ENCODE data around the gene PLXND1. TPM values are rescaled to one million over a fixed set of nuclear protein-coding genes. Genes with fewer than 3 reads are reported as not detected.

The PLXND1 gene
- total RNA-seq, 1 experiment from 2014 or later, result 47.3 TPM

DNA sequence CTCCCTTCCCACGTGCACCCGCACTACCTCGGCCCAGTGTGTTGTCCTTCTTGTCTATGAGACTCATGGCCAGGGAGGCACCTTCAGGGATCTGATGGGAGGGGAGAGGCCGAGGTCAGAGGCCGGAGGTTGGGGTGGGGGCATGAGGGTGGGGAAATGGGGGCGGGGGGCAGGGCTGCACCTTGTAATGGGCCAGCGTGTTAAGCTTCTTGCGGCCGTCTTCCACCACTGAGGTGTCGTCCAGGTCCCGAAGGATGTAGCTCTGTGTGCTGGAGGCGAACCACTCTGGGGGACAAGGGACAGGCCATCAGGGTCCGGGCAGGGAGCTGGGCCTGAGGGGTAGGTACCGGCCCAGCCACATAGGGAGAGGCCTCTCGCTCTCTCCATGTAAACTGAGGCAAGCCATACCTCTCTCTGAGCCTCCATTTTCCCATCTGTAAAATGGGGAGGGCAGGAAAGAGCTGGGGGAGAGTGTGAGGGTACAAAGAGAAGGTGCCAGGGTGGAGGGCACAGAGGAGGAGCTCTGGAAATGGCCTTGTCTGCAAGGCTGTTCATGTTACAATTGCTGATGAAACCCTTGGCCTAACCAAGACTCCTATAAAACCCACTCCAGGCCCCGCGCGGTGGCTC, 44.7 kb downstream of the PLXND1 start:
- Histone ChIP-seq H3K9ac (ENCODE audit: low read length) (no peak overlapping the region), H3K79me2 (ENCODE audit: insufficient read depth, low read length) (no peaks in the 10 kb centered on the region), H3K4me1 (ENCODE audit: control insufficient read depth in 1 of 2, insufficient read depth in 2 of 2, low read length in 2 of 2) (no peaks in the 10 kb centered on the region), H3K9me2 (ENCODE audit: insufficient read depth) (no peaks in the 10 kb centered on the region), H3K4me2 (ENCODE audit: low read length) (no peak overlapping the region), H3K9me3 (ENCODE audit: control insufficient read depth in 1 of 2, insufficient read depth in 1 of 2, low read depth in 1 of 2, low read length in 2 of 2) (no peaks in the 10 kb centered on the region), H3K27me3 (ENCODE audit: insufficient read depth, low read length) (no peaks in the 10 kb centered on the region), H2AFZ (ENCODE audit: low read depth, low read length, poor library complexity, severe bottlenecking) (no peak overlapping the region), H3K27ac (ENCODE audit: low read depth, low read length) (no peak overlapping the region), H3K4me3 (replicated peaks in 1 of 2; ENCODE audit: low read depth in 1 of 2, low read length in 2 of 2) (no peak overlapping the region), H4K20me1 (ENCODE audit: insufficient read depth) (no peaks in the 10 kb centered on the region), H3K36me3 (ENCODE audit: control insufficient read depth in 1 of 2, insufficient read depth in 2 of 2, low read length in 2 of 2) (no peaks in the 10 kb centered on the region; a peak in 1 of 4 replicates)
- ChIA-PET POLR2A (no interaction called here), RAD21 (ENCODE audit: low non-redundant PET in 1 of 2, low total read pairs in 2 of 2, uncharacterized antibody in 2 of 2, unreplicated experiment in 2 of 2) (no interaction called here), CTCF (no interaction called here)
- no peak for TF ChIP-seq CEBPB (IDR thresholded peaks at IDR 0.05; ENCODE audit: low read depth)
- TF ChIP-seq, protein P1, sequence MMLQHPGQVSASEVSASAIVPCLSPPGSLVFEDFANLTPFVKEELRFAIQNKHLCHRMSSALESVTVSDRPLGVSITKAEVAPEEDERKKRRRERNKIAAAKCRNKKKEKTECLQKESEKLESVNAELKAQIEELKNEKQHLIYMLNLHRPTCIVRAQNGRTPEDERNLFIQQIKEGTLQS (IDR thresholded peaks at IDR 0.05), result no peak
- TF ChIP-seq, protein P2, sequence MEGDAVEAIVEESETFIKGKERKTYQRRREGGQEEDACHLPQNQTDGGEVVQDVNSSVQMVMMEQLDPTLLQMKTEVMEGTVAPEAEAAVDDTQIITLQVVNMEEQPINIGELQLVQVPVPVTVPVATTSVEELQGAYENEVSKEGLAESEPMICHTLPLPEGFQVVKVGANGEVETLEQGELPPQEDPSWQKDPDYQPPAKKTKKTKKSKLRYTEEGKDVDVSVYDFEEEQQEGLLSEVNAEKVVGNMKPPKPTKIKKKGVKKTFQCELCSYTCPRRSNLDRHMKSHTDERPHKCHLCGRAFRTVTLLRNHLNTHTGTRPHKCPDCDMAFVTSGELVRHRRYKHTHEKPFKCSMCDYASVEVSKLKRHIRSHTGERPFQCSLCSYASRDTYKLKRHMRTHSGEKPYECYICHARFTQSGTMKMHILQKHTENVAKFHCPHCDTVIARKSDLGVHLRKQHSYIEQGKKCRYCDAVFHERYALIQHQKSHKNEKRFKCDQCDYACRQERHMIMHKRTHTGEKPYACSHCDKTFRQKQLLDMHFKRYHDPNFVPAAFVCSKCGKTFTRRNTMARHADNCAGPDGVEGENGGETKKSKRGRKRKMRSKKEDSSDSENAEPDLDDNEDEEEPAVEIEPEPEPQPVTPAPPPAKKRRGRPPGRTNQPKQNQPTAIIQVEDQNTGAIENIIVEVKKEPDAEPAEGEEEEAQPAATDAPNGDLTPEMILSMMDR (IDR thresholded peaks at IDR 0.05 in 2 of 3, conservative IDR thresholded peaks at IDR 0.05 in 1 of 3; ENCODE audit: borderline replicate concordance in 1 of 3, insufficient read depth in 1 of 3, low read depth in 2 of 3, low read length in 2 of 3), result no peak
- DNase-seq (ENCODE audit: low read depth, low spot score) (no peak), ATAC-seq (no peak)
- BruUV-seq (replicated peaks), result no TSS peak
- intact Hi-C loops (cut with micrococcal nuclease), result no loop called here

DNA sequence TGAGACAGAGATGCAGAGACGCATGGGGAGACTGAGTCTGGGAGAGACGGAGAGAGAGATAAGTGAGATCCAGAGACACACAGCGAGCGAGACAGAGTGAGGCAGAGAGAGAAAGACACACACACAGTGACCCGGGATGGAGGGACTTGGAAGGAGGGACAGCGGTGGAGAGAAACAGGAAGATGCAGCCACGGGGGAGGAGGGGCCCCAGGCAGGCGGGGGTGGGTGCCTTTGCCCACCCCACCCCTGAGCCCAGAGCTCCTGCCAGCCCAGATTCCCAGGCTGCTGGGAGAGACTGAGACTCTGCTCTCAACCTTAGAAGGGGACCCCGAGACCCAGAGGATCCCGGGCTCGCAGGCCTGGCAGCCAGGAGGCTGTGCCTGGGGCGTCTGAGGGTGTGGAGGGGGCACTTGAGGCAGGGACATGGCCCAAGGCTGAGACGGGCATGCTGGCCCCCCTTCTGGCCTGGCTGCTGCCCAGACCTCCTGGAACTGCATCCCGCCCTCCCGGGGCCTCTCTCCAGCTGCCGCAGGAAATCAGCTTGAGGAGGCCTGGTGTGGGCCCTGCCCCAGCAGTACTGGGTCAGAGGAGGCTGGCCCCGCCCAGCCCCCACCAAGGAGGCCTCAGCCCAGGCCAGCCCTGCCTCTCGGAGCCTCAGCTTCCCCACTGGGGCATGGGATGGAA, 45.4 kb downstream of the PLXND1 start:
- no peaks in the 10 kb centered on the region for H3K4me1 ChIP-seq (ENCODE audit: control insufficient read depth in 1 of 2, insufficient read depth in 2 of 2, low read length in 2 of 2)
- no peak overlapping the region for H3K9ac ChIP-seq (ENCODE audit: low read length)
- H3K4me2 ChIP-seq (ENCODE audit: low read length), result no peak overlapping the region
- intact Hi-C loops (cut with micrococcal nuclease), result no loop called here
- H3K4me3 ChIP-seq (replicated peaks in 1 of 2; ENCODE audit: low read depth in 1 of 2, low read length in 2 of 2), result no peak overlapping the region
- no peak overlapping the region for H3K27ac ChIP-seq (ENCODE audit: low read depth, low read length)
- H3K9me2 ChIP-seq (ENCODE audit: insufficient read depth), result no peaks in the 10 kb centered on the region
- no peak for TF ChIP-seq RAD21 (IDR thresholded peaks at IDR 0.05; ENCODE audit: low read depth)
- BruUV-seq (replicated peaks), result no TSS peak
- DNase-seq (ENCODE audit: low read depth, low spot score) (no peak), ATAC-seq (0 out of 2 replicates have a peak, but pooled peaks have one; percentile 7)
- H3K79me2 ChIP-seq (ENCODE audit: insufficient read depth, low read length), result no peaks in the 10 kb centered on the region
- POLR2A ChIA-PET, result no interaction called here
- no peak overlapping the region for H2AFZ ChIP-seq (ENCODE audit: low read depth, low read length, poor library complexity, severe bottlenecking)
- CTCF ChIA-PET, result no interaction called here
- RAD21 ChIA-PET (ENCODE audit: low non-redundant PET in 1 of 2, low total read pairs in 2 of 2, uncharacterized antibody in 2 of 2, unreplicated experiment in 2 of 2), result no interaction called here
- H3K36me3 ChIP-seq (ENCODE audit: control insufficient read depth in 1 of 2, insufficient read depth in 2 of 2, low read length in 2 of 2), result no peaks in the 10 kb centered on the region; a peak in 1 of 4 replicates
- no peaks in the 10 kb centered on the region for H3K9me3 ChIP-seq (ENCODE audit: control insufficient read depth in 1 of 2, insufficient read depth in 1 of 2, low read depth in 1 of 2, low read length in 2 of 2)
- no peaks in the 10 kb centered on the region for H4K20me1 ChIP-seq (ENCODE audit: insufficient read depth)
- no peaks in the 10 kb centered on the region for H3K27me3 ChIP-seq (ENCODE audit: insufficient read depth, low read length)

Measured in HCT116 (cell line).